HG02623 (cell line): ENCODE data around the gene RPRD1B.

ENCODE experiments used
- ATAC-seq: cut with Tn5 transposase; IDR thresholded peaks from one replicate; pipeline ENCODE4 v1.9.1; 2021; ENCODE audit warnings: moderate library complexity; ENCODE audit not compliant: unreplicated experiment

RPRD1B gene

DNA sequence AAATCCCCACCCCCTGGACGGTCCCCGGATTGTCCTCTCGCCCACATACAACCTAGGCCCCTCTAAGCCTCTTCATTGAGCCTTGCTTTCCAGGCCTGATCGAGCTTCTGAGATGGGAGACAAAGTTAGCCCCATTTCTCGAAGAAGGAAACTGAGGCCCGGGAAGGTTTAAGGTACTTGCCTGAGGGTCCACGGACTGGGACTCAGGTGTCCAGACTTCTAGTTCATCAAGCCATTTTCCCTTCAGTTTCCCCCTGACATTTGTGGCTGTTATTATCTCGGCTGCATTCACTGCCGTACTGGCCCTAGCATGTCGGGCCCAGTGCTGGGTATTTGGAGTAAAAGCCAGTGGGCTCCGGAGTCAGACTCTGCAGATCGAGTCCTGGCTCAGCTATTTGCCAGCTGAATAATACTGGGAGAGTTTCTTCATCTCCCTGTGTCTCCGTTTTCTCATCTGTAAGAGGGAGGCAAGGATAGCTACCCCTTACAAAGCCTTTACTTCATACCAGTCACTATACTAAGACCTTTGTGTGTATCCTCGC is 633 bp downstream of the RPRD1B start:
- ATAC-seq, result no peak

DNA sequence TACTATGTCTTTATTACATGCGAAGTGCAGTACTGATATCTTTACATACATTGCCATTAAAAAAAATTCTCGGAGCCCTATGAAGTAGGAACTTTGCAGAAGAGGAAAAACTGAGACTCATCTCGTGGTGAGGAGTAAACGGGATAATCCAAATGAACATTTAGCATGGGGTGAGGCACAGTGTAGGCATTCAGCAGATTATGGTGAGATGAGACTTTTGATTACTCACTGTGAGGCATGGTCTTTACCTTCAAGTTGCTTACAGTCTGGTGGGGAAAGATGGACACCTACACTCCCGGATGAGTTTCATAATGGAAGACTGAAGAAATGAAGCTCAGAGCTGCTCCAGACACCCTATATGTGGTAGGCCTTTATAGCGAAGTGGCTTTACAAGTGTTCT is 1.4 kb downstream of the RPRD1B start:
- no peak for ATAC-seq

DNA sequence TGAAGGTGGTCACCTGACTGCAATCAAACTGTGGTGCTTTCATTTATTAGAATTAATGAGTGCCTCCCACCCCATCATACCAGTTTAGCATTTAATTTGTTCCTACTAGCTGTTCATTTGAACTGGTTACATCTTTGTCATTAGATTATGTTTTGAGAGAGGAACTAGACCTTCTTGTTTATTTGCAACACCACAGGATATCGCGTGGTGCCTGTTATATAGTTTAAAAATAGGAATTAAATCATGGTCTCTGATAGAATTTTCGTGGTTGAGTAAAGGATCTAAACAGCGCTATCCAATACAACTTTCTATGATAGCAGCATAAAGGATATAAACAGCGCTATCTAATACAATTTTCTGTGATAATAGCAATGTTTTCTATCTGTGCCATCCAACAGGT is 2.8 kb downstream of the RPRD1B start:
- no peak for ATAC-seq

DNA sequence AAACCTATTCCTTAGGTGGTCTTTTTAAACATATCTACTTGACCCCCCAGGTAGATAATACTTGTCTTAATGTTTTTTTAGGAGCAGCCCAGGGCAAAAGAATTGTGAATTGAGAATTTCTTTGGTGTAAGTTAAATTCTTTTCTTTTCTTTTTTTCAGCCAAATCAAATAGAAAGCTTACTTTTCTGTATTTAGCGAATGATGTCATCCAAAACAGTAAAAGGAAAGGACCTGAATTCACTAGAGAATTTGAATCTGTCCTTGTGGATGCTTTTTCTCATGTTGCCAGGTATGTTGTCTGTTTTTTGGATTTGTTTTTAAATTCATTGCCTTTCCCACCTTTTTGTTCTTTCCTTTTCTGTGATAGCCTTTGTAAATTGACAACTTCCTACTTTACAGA is 6.7 kb downstream of the RPRD1B start:
- no peak for ATAC-seq

DNA sequence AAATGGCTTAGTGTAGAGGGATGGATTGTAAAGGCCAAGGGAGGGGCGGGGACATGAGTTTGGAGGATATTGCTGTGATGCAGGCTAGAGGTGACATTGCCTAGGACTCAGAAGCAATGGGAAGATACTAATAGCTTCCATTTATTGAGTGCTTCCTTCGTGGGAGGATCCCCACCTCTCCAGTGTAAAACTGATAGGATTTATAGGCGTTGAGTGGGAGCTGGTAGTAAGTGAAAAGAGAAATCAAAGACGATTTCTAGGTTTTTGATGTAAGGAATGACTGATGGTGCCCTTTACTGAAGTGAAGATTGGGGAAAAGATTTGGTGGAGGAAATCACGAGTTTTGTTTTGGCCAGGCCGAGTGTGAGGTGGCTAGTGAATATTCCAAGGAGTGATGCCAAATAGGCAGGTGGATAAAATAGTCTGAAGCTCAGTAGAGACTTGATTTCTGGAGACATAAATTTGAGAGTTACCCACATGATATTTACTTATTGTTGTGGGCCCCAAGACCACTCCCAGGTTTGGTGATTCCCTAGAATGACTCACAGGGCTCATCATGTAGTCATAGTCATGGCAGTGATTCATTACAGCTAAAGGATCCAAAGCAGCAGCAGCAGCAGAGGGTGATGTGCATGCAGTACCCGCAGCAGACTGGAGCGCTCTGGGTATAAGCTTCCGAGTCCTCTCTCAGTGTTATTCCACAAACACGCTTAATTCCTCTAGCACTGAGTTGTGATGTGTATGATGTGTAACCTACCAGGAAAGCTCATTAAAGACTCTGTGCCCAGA is 10.2 kb downstream of the RPRD1B start:
- no peak for ATAC-seq

DNA sequence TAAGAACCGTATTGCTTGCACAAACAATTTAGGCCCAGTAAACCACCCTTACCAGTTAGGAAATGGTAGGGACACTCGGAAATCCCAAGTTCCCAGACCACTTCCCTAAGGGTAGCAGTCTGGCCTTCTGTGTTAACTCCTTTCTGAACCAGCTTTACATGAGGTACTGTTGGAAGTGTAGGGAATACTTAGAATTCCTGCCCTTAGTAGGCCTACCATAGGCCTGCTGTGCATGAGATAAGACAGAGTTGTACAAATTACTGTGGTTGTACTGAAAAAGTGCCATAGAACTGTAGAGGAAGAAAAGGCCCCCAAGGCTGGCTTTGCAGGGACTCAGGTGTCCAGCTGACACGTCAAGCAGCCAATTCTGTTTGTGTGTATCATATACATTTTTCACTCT is 11.1 kb downstream of the RPRD1B start:
- ATAC-seq, result no peak

DNA sequence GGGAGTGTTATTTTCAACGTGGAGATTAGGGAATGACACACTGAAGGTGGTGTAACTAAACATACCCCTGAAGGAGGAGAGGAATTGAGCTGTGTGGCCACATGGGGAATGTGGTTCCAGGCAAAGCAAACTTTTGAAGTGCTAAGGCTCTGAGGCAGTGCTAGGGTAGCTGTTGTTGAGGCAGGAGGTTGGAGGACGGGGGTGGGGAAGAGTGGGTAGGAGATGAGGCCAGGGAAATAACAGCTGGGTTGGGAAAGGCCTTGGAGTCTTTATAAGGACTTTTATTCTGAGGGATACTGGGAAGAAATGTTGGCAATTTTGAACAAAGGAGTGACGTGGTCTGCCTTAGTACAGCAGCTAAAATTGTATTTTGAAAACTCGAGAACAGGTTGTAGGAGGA is 13.0 kb downstream of the RPRD1B start:
- ATAC-seq, result no peak

DNA sequence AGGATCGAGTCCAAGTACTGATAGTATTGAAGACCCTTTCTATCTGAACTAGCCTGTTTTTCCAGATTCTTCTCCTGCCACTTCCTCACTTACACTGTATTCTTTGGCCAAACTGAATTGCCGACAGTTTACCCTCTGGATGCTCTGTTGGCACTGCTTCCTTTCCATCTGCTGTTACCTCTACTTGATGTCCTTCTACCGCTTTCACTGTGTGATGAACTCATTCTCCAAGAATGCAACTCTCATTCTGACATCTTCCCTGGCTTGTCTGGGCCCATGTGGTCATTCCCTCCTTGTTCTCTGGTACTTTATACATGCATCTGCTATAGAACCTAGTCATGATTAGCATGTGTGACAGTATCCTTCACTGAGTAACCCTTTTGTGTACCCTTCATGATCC is 16.3 kb downstream of the RPRD1B start:
- no peak for ATAC-seq

DNA sequence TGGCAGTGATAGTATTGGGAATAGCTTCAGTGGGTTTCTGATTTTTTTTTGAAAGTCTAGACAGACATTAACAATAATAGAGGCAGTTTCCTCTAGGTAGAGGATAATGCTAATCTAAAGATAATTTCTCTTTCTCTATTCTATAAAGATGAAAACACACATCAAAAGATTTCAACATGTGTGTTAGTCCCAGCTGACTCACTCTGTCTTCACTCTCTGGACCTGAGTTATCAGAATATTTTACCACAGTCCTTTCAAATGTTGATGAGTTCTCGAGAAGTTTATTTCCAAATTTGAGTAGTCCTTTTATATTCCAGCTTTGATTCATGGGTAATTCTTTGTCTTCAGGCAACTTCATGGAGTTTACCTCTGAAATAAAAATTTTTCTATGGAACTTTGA is 17.1 kb downstream of the RPRD1B start:
- no peak for ATAC-seq

DNA sequence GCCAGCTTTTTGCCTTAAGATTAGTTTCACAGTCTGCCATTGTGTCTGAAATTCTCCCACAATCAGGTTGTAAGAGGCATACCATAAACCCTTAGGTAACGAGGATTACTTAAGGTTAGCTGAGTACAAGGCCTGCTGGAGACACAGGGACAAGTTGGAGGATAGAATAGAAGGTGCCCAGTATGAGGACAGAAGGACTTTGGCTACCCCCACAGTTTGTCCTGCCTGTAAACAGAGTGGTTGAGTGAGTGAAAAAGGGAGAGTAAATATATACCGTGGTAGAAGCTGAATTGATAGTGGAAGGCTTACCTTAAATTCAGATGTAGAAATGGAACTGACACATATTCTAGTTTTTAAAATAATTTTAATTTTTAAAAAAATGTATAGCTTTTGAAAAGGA is 19.3 kb downstream of the RPRD1B start:
- no peak for ATAC-seq

DNA sequence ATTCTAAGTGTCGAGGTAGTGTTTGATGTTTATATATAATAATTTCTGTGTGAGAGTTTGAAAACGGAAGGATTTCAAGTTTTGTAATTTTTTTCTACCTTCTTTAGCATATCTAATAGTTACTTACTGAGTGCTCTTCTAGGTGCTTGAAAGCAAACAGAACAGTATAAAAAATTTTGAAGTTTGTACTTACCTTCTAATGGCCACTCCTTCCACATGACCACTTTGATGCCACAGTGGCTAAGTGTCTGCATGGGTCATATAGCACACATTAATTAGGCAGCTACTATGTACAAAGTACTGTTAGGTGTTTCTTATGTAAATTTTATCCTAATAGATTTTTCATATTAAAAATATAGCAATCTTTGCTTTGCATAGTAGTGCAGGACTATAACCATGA is 21.1 kb downstream of the RPRD1B start:
- no peak for ATAC-seq

DNA sequence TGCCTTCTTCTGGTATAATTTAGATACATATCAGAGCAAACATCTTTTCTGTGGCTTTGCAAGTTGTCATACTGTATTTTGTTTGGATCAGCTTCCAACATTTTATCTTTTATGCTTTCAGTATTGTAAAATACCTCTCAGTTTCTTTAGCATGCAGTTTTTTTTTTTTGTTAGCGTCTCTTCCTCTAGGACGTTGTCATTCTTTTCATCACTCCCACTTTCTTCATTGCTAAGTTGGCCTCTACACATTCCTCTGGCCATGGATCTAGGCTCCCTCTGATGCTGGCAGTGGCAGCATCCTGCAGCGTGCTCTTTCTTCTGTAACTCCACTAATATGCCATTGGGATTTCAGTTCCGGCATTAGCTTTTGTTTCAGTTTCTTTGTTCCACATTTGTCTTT is 21.7 kb downstream of the RPRD1B start:
- no peak for ATAC-seq

DNA sequence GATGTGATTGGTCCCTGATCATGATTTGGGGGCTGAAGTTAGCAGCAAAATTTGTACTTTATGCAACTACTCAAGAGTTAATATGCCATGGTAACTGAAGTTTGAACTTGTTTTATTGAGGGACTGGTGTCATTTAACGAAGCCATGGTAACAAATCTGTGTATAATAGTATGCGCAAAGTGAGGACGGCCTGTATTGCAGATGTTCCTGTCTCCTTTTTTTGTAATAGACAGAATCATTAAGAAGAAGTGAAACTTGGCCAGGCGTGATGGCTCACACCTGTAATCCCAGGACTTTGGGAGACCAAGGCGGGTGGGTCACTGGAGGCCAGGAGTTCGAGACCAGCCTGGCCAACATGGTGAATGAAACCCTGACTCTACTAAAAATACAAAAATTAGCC is 22.3 kb downstream of the RPRD1B start:
- no peak for ATAC-seq

DNA sequence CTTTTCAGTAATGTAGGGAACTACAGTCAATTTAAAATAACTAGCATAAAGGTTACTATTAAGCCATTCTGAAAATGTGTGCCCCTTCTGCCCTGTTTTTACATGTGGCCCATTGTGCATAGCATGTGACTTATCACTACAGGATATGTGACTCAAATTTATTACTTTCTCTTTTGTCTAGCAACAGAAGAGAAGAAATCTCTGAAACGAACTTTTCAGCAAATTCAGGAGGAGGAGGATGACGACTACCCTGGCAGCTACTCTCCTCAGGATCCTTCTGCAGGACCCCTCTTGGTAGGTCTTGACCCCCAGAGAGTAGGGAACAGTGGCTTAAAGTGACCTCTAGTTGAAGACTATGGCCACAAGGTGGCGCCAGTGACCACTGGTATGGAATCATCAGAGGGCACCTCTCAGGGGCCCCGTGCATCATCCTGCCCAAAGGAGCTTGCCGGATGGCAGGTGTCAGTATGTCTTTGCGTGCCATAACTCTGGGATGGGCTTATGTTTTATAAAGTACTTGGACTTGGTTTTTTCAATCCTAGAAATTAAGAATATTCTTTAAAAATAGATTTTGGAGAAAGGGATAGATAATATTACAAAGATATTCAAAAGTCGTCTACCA is 23.9 kb downstream of the RPRD1B start:
- no peak for ATAC-seq

DNA sequence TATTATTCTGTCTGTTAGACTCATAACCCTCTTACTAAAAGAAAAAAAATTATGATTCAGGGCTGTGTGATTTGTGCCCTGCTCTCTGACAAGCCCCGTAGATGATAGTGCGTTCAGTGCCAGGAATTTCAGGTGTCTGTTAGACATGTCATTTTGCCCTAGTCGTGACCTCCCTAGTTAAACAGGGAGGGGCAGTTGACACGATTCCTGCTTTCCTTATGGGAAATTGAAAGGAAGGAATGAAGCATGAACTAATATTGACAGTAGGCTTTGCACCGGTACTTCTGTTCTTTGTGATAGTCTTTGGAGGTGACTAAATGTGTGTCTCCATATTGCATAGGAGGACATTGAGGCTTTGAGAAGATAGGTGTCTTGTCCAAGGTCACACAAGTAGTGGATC is 26.3 kb downstream of the RPRD1B start:
- ATAC-seq, result no peak

DNA sequence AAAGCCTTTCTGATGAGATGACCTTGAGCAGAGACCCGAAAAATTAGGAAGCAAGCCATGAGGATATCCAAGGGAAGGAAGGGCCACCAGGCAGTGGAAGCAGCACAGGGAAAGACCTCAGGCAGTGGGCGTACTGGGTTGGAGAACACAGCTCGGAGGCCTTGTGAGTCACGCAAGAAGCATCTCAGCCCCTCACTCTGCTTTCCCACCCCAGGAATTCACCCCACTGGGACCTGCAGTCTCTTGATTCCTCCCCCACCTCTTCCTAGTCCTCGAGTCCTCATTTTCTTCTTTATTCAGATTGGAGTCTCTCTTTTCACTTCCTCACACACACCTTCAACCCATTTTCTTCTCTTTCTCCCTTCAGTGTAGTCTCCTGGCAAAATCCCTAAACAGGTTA is 27.0 kb downstream of the RPRD1B start:
- ATAC-seq, result no peak

DNA sequence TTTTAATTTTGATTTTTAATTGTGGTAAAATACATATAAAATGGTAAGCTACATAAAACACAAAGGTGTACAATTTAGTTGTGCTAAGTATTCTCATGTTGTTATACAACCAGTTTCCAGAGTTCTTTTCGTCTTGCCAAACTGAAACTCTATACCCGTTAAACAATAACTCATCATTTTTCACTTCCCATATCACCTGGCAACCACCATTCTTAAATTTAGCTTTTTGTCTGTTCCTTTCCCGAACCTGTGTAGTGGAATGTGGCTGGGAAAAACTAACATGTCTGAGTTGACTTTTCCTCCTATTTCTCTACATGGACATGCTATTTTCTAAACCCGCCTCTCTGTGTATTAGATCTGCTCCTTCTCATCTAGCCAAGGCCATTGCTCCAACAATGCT is 27.6 kb downstream of the RPRD1B start:
- no peak for ATAC-seq

DNA sequence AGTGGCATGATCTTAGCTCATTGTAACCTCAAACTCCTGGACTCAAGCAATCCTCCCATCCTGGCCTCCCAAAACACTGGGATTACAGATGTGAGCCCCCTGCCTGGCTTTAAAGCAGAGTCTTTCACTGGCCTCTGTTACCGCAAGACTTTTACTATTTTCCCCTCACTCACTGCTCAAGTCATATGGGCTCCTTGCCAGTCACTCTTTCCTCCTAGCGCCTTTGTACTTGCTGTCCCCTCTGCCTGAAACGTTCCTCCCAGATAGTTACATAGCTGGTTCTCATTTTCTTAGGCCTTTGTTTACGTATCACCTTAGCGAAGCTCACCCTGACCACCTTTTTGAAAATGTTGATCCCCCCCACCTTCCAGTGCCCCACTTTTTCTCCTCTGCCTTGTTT is 29.3 kb downstream of the RPRD1B start:
- ATAC-seq, result no peak

DNA sequence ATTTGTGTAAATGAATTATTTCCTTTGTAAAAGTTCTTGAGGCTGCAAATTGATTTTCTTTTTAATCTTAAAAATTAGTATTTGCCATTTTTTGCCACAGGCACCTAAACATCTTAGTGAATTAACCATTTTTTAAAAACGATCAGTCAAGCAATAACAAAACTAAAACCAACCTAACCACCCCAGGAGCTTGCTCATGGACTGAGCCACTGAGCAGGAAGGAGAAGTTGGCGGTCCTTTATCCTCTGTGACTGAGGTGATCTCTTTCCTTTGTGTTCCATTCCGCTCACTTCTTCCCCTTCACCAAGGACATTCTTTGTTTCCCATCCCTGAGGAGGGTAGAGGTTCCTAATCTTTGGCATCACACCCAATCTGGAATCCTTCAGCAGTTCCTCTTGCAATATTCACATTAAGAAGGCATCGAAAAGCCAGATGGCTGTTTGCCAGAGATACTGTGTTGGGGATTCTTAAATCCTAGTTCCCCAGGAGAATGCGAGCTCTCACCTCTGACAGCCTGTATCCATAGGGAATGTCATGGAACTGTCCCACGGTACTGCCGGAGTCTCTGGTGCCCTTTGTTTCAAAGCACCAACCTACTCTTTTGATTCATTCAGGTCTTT is 30.5 kb downstream of the RPRD1B start:
- ATAC-seq, result no peak

DNA sequence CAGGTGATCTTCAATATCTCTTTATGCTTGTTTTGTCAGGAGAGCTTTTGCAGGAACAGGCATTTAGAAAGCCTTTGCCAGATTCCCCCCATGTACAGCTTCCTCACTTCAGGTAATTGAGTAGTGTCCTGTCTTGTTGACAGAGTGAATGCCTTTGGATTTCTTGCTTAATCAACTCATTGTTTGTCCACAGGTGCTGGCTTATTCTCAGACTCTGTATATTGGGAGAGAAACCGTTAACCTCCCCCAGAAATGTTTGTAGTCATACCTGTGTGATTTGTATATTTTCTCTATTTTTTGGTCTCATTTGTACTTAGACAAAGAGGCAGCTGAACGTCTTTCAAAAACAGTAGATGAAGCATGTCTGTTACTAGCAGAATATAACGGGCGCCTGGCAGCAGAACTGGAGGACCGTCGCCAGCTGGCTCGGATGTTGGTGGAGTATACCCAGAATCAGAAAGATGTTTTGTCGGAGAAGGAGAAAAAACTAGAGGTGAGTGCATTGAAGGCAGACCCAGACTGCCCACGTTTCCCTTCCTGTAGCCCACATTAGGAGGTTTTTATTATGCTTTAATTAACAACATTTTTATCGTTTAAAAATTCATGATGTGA is 32.3 kb downstream of the RPRD1B start:
- ATAC-seq, result no peak

DNA sequence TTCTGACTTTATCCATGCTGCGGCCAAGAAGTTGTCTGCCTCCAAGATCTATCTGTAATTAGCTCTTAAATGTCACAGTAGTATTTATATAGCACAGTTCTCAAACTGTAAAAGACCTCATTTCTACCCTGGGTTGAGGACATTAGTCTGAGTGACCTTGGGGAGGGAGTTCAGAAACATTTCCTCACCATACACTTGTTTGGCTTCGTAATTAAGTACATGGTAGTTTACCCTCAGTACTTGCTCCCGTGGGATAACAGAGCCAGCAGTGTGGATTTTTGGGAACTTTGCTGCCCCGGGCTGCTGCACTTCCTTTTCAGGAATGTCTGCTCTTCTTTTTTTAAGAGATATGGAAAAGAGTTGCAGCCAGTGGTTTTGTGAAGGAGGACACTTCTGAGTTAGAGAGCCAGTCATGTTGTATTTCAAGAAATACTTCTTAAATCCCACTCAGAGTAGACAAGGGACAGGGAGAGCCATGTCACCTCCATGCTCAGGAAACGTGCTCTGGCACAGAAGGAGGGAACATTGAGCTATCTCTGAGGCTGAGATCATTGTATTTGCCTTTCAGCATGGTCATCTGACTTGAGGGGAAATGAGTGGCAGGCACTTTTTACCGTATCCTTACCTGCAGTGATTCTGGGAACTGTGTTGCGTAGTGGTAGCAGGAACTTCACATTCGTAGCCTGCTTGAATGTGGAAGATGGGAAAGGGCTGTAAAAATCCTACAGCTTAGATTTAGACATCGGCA is 33.6 kb downstream of the RPRD1B start:
- ATAC-seq, result no peak
